ENCODE measurements around the gene DNAH17.
A peak's percentile ranks its signal among the peaks of the same experiment; 100 is the strongest.

DNAH17 gene

DNA sequence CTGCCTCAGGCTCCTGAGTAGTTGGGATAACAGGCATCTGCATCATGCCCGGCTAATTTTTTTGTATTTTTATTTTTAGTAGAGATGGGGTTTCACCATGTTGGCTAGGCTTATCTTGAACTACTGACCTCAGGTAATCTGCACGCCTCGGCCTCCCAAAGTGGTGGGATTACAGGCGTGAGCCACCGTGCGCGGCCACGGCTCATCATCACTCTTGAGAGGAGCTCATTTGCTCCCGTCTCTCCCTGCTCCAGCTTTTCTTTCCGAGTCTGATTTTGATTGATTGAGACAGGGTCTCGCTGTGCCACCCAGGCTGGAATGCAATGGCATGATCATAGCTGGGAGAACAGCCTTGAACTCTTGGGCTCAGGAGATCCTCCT, 186.2 kb downstream of the DNAH17 start:
- H3K4me3 ChIP-seq (ENCODE audit: low read depth, low read length) = no peak overlapping the region
- TF ChIP-seq, protein P1, sequence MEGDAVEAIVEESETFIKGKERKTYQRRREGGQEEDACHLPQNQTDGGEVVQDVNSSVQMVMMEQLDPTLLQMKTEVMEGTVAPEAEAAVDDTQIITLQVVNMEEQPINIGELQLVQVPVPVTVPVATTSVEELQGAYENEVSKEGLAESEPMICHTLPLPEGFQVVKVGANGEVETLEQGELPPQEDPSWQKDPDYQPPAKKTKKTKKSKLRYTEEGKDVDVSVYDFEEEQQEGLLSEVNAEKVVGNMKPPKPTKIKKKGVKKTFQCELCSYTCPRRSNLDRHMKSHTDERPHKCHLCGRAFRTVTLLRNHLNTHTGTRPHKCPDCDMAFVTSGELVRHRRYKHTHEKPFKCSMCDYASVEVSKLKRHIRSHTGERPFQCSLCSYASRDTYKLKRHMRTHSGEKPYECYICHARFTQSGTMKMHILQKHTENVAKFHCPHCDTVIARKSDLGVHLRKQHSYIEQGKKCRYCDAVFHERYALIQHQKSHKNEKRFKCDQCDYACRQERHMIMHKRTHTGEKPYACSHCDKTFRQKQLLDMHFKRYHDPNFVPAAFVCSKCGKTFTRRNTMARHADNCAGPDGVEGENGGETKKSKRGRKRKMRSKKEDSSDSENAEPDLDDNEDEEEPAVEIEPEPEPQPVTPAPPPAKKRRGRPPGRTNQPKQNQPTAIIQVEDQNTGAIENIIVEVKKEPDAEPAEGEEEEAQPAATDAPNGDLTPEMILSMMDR (conservative IDR thresholded peaks at IDR 0.05; ENCODE audit: low read depth, low read length) = no peak
- DNase-seq (ENCODE audit: low read depth) = no peak

DNA sequence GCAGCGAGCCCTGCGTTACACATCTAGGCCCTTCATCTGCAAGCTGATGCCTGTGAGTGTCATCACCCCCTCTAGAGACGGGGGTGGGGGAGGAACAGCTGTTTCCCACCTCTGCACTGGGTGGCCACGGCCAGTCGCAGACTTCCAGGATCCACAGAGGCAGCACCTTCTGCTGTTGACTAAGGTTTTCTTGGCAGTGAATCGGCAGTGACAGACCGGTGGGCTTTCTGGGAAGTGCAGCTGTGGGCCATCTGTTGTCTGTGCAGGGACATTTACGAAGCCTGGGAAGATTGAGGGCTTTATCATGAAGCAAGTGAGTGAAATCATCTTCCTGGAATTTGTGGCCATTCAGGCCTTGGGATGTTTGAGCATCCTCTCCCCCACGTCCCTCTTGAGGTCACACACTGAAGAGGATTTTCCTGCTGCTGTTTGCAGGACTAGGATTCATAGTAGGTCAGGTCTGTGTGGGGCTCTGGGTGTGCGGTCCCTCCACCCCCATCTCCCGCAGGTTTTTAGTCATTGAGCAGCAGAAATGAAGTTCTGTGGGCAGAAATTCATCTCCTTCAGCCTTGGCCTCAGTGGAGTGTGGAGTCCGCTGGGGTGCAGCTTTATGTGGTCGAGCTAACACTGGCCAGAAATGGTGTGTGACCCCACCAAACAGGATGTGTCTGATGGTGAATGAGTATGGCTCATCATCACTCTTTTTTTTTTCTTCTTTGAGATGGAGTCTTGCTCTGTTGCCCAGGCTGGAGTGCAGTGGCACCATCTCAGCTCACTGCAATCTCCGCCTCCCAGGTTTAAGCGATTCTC, 186.8 kb downstream of the DNAH17 start:
- TF ChIP-seq, protein P1 (conservative IDR thresholded peaks at IDR 0.05; ENCODE audit: low read depth, low read length) = peak; percentile 27
- DNase-seq (ENCODE audit: low read depth) = peak; percentile 92
- no peak overlapping the region for H3K4me3 ChIP-seq (ENCODE audit: low read depth, low read length)

DNA sequence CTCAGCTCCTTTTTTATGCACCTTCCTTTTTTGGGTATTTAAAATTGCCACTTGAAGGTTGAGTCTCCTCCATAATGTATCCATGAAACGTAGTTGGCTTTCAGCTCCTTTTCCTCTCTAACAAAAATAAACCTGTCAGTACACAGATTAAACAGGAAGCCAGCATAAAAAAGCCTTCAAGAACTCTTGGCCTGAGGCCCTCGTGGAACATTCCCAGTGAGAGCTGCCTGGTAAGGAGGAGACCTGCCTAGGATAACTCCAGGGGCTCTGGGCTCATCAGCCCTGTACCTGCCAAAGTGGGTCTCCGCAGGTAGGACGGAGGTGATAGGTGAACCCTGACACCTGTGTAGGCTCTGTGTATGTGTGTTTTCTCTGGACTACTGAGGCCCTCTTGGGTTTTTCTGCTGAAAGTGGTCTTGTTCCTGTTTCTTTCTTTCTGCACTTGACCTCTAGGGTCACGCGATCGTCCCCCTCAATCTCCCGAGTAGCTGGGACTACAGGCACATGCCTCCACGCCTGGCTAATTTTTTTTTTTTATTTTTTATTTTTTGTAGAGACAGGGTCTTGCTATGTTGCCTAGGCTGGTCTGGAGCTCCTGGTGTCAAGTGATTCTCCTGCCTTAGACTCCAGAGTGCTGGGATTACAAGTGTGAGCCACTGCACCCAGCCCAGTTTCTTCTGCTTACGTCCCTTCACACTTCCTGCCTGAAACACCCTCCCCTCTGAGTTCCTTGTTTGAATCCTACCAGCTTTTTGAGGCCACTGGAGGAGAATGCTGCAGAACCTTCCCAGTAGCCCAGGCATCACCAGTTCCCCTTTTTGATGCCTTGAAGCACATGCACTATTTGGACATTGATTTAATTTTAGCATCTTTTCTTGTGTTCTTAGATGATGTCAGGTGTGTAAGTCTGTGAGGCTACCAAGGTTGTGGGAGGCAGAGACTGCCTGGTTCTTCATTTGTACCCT, 188.9 kb downstream of the DNAH17 start:
- DNase-seq (ENCODE audit: low read depth) = peak; percentile 60
- TF ChIP-seq, protein P1 (conservative IDR thresholded peaks at IDR 0.05; ENCODE audit: low read depth, low read length) = no peak
- H3K4me3 ChIP-seq (ENCODE audit: low read depth, low read length) = no peak overlapping the region

DNA sequence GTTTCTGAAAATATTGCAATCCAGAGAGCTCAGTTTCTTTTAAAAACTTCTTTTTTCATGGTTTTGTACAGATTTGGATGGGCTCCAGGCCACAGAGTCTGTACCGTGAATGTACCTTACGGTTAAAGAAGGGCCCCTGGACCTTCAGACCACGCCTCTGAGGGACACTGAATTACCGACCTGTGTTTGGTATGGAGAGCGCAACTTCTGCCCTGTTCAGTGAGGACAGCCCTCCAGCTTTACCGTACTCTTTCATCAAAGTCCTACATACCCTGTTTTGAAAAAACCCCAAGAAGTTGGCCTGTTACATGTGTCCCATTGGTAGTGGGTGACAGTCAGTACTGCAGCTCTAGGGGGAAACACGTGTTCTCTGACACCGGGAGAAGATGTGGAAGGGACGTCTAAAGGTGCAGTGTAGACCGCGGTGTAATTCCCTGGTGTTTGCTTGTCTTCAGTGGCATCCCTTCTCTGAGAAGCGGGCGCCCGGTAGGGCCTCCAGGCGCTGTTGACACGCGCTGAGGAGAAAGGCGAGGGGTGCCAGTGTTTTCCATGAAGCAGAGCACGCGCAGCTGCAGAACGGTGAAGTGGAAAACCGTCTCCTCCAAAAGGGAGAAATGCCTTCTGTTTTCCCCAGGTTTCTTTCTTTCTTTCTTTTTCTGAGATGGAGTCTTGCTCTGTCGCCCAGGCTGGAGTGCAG, 192.6 kb downstream of the DNAH17 start:
- DNase-seq (ENCODE audit: low read depth) = no peak

DNA sequence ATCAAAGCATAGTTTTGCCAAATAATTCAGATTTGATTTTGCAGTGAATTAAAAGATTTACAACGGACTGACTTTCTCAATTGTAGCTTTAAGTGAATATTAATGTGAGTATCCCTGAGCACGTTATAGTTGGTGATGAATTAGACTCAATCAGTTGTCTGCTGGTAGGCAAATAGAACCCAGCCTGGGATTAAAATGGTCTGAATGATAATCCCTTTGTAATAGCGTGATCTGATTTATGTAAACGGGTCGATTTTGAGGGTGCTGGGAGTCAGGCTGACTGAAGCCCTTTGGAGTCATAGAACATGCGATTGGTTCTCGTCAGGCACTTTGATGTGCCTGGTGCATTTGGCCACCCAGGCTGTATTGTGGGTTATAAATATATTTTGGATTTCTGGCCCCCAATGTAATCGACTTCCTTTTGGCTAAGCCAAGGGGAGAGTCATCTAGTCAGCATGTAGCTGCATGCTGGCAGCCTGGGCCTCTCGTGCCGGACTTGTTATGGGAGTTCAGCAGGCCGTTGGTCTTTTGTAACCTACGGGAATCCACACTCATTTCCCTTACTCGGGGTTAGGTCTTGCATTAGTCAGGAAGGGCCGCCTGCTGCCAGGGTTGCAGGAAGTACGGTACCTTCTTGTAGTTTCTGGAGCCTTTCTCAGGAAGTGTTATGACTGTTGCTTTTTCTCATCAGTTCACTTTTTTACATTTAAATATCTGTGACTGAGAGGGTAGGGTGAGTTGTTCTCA, 193.3 kb downstream of the DNAH17 start:
- H3K4me3 ChIP-seq (ENCODE audit: low read depth, low read length) = no peak overlapping the region
- TF ChIP-seq, protein P1 (conservative IDR thresholded peaks at IDR 0.05; ENCODE audit: low read depth, low read length) = peak; percentile 1
- peak; percentile 99 for DNase-seq (ENCODE audit: low read depth)

More for the DNA sequence above, 192.6 kb downstream of the DNAH17 start:
- TF ChIP-seq, protein P1 (conservative IDR thresholded peaks at IDR 0.05; ENCODE audit: low read depth, low read length) = no peak
- H3K4me3 ChIP-seq (ENCODE audit: low read depth, low read length) = no peak overlapping the region

DNA sequence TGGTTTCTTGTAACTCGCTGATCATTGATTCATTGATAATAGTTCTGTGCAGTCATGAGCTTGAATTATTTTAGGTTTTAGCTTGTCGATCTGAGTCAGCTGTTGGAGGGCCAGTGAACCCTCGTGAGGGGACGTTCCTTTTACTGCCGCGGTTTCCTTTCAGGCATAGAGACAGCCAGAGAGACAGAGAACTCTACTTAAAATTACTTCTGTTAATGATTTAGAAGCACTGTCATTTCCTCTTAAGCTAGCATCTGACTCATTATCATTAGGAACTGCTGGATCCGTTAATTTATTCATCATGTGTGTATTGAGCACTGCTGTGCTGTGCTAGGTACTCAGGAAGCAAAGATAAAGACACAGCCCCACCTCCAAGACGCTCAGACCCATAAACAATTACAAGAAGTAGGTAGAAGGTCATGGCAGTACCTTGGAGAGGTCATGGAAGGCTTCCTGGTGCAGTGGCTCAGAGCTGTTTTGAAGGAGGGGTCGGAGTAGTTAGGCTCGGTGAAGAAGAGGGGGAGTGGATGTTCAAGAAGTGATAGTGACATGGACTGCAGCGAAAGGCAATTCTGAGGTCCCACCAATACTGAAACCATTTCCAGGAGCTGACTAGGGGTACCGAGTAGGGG, 195.5 kb downstream of the DNAH17 start:
- no peak for DNase-seq (ENCODE audit: low read depth)
- H3K4me3 ChIP-seq (ENCODE audit: low read depth, low read length) = no peak overlapping the region
- TF ChIP-seq, protein P1 (conservative IDR thresholded peaks at IDR 0.05; ENCODE audit: low read depth, low read length) = no peak

Measured in choroid plexus epithelial cell (primary cell).